Activated gamma-delta T cell treated with anti-CD3 and anti-CD28 coated beads, Interleukin-2, amount 50 U/mL, for 16 hours (primary cell): ENCODE data around the gene USP48.

Experiments used
- DNase-seq: peaks from one replicate; pipeline ENCODE4 v3.0.0-alpha.2; 2020; ENCODE audit warnings: low read depth

Gene USP48

GRCh38 chr1:21652937-21653743, 129.8 kb downstream of the USP48 start:
- DNase-seq: no peak

GRCh38 chr1:21652101-21652936, 130.6 kb downstream of the USP48 start:
- DNase-seq: no peak

- DNase-seq: no peak
Measured at GRCh38 chr1:21651214-21652042, 131.5 kb downstream of the USP48 start.

GRCh38 chr1:21650400-21650799, 132.5 kb downstream of the USP48 start:
- no peak for DNase-seq

GRCh38 chr1:21649315-21649714, 133.6 kb downstream of the USP48 start:
- DNase-seq: no peak

- no peak for DNase-seq
Measured at GRCh38 chr1:21648791-21649190, 134.2 kb downstream of the USP48 start.

- DNase-seq: no peak
Measured at GRCh38 chr1:21648352-21648730, 134.6 kb downstream of the USP48 start.

- no peak for DNase-seq
Measured at GRCh38 chr1:21647431-21648351, 135.3 kb downstream of the USP48 start.

- DNase-seq: no peak
Measured at GRCh38 chr1:21645550-21645949, 137.4 kb downstream of the USP48 start.

- DNase-seq: no peak
Measured at GRCh38 chr1:21644906-21645305, 138.0 kb downstream of the USP48 start.

GRCh38 chr1:21644348-21644747, 138.6 kb downstream of the USP48 start:
- DNase-seq: no peak

GRCh38 chr1:21643624-21644023, 139.3 kb downstream of the USP48 start:
- DNase-seq: no peak

- no peak for DNase-seq
Measured at GRCh38 chr1:21641967-21642739, 140.8 kb downstream of the USP48 start.

- DNase-seq: no peak
Measured at GRCh38 chr1:21641537-21641936, 141.4 kb downstream of the USP48 start.

- DNase-seq: no peak
Measured at GRCh38 chr1:21641076-21641475, 141.9 kb downstream of the USP48 start.

- no peak for DNase-seq
Measured at GRCh38 chr1:21640653-21641052, 142.3 kb downstream of the USP48 start.

GRCh38 chr1:21639594-21640041, 143.3 kb downstream of the USP48 start:
- no peak for DNase-seq

GRCh38 chr1:21638531-21639341, 144.2 kb downstream of the USP48 start:
- no peak for DNase-seq

GRCh38 chr1:21637514-21637913, 145.4 kb downstream of the USP48 start:
- no peak for DNase-seq

- no peak for DNase-seq
Measured at GRCh38 chr1:21636029-21636428, 146.9 kb downstream of the USP48 start.
